ENCODE data around the gene CIB1.

Gene CIB1

DNA sequence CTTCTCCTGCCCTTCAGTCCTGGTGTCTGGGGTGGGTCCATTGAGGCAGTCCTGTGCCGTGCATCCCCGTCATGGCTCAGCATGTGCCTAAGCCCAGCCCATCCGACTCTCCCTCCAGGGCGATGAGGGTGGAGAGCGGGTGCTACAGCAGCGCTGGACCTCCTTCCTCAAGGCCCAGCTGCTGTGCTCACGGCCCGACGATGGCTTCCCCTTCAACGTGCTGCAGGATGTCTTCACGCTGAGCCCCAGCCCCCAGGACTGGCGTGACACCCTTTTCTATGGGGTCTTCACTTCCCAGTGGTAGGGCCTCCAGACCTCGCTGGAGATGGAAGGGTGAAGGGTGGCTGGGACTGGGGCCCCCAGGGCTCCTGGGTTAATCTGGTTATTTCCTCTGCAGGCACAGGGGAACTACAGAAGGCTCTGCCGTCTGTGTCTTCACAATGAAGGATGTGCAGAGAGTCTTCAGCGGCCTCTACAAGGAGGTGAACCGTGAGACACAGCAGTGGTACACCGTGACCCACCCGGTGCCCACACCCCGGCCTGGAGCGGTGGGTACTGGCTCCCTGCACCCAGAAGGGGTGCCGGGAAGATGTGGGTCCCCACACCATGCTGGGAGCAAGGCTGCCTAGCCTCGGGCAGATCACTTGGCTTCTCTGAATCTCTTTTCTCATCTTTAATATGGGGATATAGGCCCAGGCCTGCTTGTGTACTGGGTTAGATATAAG lies 10.1 kb downstream of the CIB1 start:
- Histone ChIP-seq H3K36me3 (ENCODE audit: control insufficient read depth, insufficient read depth, low read length) (peaks cover 32% of the 10 kb centered on the region), H3K27me3 (replicated peaks; ENCODE audit: control insufficient read depth, insufficient read depth, low read length) (no peaks in the 10 kb centered on the region), H3K4me3 (replicated peaks; ENCODE audit: low read depth, low read length) (no peak overlapping the region)
- no peak for DNase-seq (ENCODE audit: extremely low read depth, insufficient read length)
- TF ChIP-seq, protein P1, sequence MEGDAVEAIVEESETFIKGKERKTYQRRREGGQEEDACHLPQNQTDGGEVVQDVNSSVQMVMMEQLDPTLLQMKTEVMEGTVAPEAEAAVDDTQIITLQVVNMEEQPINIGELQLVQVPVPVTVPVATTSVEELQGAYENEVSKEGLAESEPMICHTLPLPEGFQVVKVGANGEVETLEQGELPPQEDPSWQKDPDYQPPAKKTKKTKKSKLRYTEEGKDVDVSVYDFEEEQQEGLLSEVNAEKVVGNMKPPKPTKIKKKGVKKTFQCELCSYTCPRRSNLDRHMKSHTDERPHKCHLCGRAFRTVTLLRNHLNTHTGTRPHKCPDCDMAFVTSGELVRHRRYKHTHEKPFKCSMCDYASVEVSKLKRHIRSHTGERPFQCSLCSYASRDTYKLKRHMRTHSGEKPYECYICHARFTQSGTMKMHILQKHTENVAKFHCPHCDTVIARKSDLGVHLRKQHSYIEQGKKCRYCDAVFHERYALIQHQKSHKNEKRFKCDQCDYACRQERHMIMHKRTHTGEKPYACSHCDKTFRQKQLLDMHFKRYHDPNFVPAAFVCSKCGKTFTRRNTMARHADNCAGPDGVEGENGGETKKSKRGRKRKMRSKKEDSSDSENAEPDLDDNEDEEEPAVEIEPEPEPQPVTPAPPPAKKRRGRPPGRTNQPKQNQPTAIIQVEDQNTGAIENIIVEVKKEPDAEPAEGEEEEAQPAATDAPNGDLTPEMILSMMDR (IDR thresholded peaks at IDR 0.05; ENCODE audit: insufficient read depth, low read length, poor library complexity, severe bottlenecking), result no peak

- DNase-seq (ENCODE audit: extremely low read depth, insufficient read length), result no peak
- H3K4me3 ChIP-seq (replicated peaks; ENCODE audit: low read depth, low read length), result no peak overlapping the region
- no peaks in the 10 kb centered on the region for H3K27me3 ChIP-seq (replicated peaks; ENCODE audit: control insufficient read depth, insufficient read depth, low read length)
- TF ChIP-seq, protein P1 (IDR thresholded peaks at IDR 0.05; ENCODE audit: insufficient read depth, low read length, poor library complexity, severe bottlenecking), result no peak
- H3K36me3 ChIP-seq (ENCODE audit: control insufficient read depth, insufficient read depth, low read length), result peaks cover 22% of the 10 kb centered on the region
These were observed 11.2 kb downstream of the CIB1 start for GRCh38 chr15:90222547-90222946.

DNA sequence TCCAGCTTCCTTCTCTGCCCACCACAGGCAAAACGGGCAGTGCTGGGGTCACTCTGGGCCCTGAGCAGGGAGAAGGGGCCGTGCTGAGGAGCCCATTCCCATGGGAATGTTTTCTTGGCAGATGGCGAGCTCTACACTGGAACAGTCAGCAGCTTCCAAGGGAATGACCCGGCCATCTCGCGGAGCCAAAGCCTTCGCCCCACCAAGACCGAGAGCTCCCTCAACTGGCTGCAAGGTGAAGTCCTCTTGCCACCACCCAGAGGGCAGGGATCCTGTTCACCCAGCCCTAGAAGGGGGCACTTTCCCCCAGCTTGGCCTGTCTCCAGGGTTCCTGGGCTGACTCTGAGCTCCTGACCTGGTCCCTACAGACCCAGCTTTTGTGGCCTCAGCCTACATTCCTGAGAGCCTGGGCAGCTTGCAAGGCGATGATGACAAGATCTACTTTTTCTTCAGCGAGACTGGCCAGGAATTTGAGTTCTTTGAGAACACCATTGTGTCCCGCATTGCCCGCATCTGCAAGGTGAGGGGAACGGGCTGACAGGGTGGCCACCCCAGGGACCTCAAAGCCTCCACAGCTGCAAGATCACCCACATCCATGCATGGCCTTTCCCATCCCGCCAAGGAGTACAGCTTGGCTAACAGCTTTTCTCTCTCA lies 12.4 kb downstream of the CIB1 start:
- DNase-seq (ENCODE audit: extremely low read depth, insufficient read length), result no peak
- H3K4me3 ChIP-seq (replicated peaks; ENCODE audit: low read depth, low read length), result no peak overlapping the region
- TF ChIP-seq, protein P1 (IDR thresholded peaks at IDR 0.05; ENCODE audit: insufficient read depth, low read length, poor library complexity, severe bottlenecking), result peak; percentile 81
- peaks cover 20% of the 10 kb centered on the region for H3K36me3 ChIP-seq (ENCODE audit: control insufficient read depth, insufficient read depth, low read length)
- no peaks in the 10 kb centered on the region for H3K27me3 ChIP-seq (replicated peaks; ENCODE audit: control insufficient read depth, insufficient read depth, low read length)

- peak; percentile 65 for DNase-seq (ENCODE audit: extremely low read depth, insufficient read length)
- TF ChIP-seq, protein P1 (IDR thresholded peaks at IDR 0.05; ENCODE audit: insufficient read depth, low read length, poor library complexity, severe bottlenecking), result peak; percentile 84
- no peak overlapping the region for H3K4me3 ChIP-seq (replicated peaks; ENCODE audit: low read depth, low read length)
- H3K36me3 ChIP-seq (ENCODE audit: control insufficient read depth, insufficient read depth, low read length), result peaks cover 10% of the 10 kb centered on the region
- H3K27me3 ChIP-seq (replicated peaks; ENCODE audit: control insufficient read depth, insufficient read depth, low read length), result no peaks in the 10 kb centered on the region
These were observed 14.2 kb downstream of the CIB1 start for GRCh38 chr15:90219421-90220141.

- TF ChIP-seq, protein P1 (IDR thresholded peaks at IDR 0.05; ENCODE audit: insufficient read depth, low read length, poor library complexity, severe bottlenecking), result no peak
- Histone ChIP-seq H3K4me3 (replicated peaks; ENCODE audit: low read depth, low read length) (no peak overlapping the region), H3K36me3 (ENCODE audit: control insufficient read depth, insufficient read depth, low read length) (peaks cover 1% of the 10 kb centered on the region), H3K27me3 (replicated peaks; ENCODE audit: control insufficient read depth, insufficient read depth, low read length) (no peaks in the 10 kb centered on the region)
- DNase-seq (ENCODE audit: extremely low read depth, insufficient read length), result no peak
These were observed 15.9 kb downstream of the CIB1 start for GRCh38 chr15:90217671-90218394.
